Activated naive CD8-positive, alpha-beta T cell treated with anti-CD3 and anti-CD28 coated beads, Interleukin-2, amount 50 U/mL, for 16 hours (primary cell): ENCODE data around the gene CAPZB.
"Not testable (repeated sequence)": the region's sequence is repeated elsewhere in the genome, so short reads cannot be mapped to it uniquely, and the experiment has no call there.

ENCODE experiments used
- DNase-seq: peaks from one replicate; pipeline ENCODE4 v3.0.0-alpha.2; 2020; ENCODE audit warnings: low read depth, low spot score

The CAPZB gene

DNA sequence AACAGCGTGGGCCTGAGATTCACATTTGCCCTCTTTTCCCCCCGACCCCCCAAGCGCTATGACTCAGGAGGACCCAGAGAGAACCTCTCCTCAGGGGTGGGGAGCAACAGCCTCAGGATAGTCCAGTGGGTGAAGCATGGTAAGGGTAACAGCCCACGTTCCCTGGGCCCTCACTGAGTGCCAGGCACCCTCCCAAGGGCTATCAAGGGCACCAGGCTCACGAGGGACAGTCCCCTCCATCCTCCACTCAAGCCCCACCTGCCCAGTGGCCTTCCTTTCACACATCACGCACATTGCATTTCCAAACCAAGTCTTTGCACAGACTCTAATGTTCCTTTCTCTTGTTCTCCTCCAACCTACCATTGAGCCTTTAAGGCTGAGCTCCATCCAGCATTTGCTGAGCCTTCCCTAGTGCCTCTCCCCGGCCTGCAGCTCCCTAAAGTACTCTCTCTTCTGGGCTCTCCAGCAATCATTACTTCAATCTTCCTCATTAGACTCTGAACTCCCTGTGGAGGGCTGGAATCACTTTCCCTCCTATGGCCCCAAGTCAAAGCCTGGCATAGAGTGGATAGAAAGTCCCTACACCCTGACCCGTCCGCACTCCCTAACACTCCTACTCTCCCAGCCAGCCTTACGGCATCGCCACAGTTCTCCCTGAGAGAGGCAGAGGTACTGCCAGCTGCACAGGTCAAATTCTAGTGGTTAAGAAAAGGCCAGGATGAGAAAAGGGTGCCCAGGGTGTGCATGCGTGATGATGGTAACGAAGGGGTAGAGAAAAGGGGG is 174.4 kb downstream of the CAPZB start:
- DNase-seq = no peak

DNA sequence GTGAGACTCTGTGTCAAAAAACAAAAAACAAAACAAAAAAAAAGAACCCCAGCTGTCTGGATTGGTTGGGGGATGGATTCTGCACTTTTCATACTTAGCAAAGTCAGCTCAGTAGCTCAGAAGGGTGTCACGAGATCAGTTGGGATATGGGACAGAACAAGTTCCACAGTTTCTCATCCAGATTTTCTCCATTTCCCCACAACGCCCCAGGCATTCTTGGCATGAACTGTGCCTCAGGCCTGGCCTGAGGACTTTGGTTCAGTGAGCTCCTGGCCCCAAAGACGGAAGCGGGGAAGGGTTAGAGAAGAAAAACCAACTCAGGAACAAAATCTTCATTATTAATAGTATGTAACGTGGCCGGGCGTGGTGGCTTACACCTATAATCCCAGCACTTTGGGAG is 175.3 kb downstream of the CAPZB start:
- DNase-seq = no peak

DNA sequence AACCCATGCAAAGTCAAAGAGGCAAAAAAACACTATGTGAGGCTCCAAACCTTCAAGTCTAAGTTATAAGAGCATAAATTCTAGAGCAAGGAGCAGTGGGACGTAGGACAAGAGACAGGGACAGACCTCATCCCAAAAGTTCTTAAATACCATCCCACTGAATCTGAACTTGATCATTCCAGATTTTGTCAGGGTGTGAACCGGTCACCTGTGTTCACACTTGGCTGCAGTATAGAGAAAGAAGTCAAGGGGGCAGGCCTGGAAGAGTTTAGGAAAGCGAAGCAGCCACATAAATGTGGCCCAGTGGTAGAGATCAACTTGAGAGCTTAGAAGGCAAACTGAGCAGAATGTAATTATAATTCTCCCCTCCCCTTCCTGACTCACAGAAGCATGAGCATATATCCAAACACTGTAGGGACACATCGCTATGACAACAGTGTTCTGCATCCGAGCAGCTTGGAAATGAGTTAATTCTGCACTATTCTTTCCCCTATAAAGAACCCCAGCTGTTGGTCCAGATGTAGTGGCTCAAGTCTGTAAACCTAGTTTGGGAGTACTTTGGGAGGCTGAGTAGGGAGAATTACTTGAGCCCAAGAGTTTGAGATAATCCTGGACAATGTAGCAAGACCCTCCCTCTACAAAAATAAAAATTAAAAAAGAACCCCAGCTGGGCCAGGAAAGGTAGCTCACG is 176.1 kb downstream of the CAPZB start:
- no peak for DNase-seq

DNA sequence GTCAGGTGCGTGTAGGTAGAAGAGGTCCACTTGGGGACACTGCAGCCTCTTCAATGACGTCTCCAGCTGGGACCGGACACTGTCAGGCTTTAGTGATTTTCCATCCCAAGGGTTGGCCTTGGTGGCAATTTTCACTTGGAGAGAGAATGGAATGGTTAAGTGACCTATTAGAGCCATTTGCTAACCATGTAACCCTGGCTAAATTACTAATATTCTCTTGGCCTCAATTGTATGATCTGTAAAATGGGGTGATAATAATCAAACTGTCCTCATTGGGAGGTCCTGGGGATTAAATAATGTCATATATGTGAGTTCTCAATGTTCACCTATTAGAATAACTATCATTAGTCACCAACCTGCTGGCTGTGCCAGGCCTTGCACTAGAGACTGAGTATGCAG is 176.8 kb downstream of the CAPZB start:
- no peak for DNase-seq

DNA sequence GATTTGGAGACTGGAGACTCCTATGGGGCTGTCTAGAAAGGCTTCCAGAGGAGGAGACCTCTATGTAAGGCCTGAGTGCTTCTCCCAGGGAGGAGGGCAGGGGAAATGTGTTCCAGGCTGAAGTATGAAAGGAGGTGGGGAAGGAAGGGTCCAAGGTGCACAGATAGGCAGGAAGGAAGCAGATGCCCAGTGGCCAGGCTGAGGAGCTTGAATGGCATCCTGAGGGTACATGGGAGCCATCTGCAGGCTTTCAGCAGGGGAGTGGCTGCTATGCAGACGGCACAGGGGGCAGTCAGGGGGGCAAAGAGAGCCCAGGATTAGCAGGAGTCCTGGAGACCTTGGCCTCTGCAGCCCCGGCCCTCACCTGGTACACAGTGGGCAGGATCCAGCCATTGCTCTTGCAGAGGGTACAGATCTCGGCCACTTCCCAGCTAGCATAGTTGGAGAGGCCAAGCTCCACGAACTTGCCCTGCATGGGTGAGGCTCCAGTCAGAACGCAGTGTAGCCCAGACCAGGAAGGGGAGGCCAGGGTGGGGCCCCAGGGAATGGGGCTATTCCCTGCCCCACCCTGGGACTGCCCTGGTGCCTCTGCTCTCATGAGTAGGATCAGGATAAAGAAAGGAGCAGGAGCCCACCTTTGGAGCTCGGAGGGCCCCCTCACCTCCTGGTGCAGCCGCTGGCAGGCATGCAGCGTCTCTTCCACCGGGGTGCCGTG is 177.4 kb downstream of the CAPZB start:
- DNase-seq = no peak

DNA sequence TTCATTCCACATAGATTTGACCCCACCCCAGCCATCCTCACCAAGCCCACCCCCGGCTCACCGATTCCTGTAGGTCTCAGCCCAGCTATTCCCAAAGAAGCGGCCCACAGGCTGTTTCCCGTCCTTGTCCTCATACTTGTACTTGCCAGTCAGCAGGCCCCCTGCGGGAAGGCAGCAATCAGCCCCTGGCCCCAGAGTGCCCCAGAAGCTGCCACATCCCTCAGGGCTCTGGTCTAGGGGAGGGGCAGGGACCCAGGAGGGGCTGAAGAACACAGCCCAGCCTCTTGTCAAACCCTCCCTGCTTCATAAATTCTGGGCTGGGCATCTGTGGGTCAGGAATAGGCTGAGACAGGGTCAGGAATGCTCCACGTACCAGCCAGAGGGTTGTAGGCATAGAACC is 178.4 kb downstream of the CAPZB start:
- no peak for DNase-seq

DNA sequence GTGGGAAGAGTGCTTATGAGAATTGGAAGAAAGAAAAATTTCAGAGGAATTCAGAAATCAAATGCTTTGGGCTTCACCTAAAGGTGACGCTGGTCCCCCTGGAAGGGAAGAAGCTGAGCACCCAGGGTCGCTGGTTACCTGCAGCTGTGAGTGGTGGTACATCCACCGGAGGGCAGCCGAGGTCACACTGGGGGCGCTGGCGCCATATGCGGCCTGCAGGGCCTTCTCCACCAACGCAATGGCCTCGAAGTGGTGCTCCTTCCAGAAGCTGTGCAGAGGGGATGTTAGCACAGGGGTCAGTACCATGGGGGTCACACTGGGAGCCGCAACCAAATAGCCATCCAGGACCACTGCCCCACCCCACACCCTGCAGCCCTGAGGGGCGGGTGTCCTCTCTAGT is 179.5 kb downstream of the CAPZB start:
- DNase-seq = no peak

DNA sequence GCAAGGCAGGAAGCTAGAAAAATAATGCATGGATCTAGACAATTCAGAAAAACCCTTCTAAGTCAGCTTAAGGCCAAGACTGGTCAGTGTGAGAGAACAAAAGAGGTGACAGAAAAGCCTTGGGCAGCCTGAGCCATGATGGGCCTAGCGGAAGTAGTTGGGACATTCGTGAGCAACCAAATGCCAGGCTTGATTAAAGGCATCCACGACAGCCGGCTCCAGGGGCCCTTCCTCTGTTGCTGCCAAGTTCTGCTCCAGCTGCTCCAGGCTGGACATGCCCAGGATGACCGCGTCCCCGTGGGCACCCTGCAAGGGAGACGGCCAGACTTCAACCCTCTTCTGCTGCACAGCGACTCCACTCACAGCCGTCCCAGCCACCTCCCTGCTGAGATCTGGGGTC is 181.3 kb downstream of the CAPZB start:
- DNase-seq = not testable (repeated sequence)

DNA sequence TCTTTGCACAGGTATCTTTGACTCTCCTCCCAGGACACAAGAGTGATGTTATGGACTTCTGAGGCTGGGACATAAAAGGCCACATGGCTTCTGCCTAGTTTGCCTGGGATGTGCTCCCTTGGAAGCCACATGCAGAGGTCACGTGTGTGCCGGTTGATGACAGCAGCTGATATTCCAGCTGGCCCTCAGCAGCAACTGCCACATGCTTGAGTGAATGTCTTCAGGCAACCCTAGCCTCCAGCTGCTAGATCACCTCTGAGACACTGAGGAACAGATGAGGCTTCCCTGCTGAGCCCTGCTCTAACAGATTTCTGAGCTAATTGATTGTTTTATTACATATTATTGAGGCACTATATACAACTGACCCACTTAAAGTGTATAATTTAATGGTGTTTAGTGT is 185.1 kb downstream of the CAPZB start:
- DNase-seq = no peak

DNA sequence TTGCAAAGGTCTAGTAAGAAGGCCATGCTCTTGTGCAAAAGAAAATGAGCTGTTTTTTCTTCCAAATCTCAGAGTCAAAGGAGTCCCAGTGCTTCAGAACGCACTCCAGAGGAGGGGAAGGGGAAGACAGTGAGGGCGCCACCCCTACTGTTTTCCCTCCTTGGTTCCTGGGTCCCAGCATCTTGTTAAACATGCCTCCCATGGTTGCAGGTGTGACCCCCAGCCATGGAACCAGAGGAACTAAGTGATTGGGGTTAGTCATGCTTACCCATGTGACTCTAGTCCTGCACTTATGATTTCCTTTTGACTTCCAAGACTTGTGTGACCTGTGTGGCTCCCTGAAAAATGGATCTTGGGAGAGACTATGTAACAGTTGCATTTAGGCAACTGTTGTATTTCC is 190.7 kb downstream of the CAPZB start:
- no peak for DNase-seq

DNA sequence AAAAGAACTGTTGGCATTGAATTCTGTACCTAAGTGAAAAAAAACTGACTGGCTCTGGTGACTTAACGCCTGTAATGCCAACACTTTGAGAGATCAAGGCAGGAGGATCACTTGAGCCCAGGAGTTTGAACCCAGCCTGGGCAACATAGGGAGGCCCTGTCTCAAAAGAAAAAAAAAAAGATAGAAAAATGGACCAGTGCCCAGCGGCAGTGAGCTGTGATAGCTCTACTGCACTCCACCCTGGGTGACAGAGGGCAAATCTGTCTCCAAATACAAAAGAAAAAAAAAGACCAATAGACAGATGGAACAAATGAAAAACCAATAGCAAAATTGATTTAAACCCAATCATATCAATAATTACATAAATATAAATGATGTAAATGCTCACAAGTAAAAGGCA is 196.1 kb downstream of the CAPZB start:
- no peak for DNase-seq
